GM13976 (cell line): ENCODE results near the gene KCTD20.

Source experiments
- DNase-seq: peaks from one replicate; pipeline ENCODE4 v3.0.0; 2012; ENCODE audit warnings: low spot score
- in situ Hi-C: fragments of 300-500 bp; cut with MboI; formaldehyde crosslinking; loops from one replicate; pipeline ENCODE4 v1.12.0; 2022; ENCODE audit warnings: low sequenced_read_pairs, mixed read lengths, inconsistent platforms; ENCODE audit not compliant: unreplicated experiment
- TF ChIP-seq, protein P1 (sequence below): IDR thresholded peaks from 2 replicates; pipeline ENCODE4 v1.5.1; 2012; ENCODE audit warnings: borderline replicate concordance, mild to moderate bottlenecking; ENCODE audit not compliant: insufficient read depth; ENCODE audit errors: extremely low read depth, missing control alignments, control extremely low read depth

Gene KCTD20

DNA sequence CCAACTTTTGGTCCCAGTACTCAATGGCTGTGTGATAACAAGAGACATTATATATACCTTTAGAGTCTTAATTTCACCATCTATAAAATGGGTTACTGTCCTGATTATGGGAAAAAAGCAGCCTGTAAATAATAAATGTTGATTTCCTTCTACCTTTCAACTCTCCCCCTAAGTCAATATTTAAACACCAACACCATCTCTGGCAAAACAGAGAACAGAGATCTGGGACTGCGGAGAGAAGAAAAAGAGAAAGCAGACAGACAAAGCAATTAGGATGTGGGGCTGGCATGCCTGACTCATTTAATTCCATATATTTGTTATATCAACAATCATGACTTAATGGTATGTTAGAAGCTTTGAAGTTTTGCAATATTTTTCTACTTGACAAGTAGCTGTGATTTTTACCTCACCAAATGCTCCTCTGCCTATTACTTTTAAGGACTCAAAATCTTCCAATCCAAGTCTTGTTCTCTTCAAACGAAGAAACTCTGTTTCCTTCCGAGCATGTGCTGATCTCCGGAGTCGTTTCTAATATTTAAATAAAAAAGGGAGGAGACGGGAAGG is 81.2 kb downstream of the KCTD20 start:
- in situ Hi-C loops: no loop called here
- TF ChIP-seq, protein P1, sequence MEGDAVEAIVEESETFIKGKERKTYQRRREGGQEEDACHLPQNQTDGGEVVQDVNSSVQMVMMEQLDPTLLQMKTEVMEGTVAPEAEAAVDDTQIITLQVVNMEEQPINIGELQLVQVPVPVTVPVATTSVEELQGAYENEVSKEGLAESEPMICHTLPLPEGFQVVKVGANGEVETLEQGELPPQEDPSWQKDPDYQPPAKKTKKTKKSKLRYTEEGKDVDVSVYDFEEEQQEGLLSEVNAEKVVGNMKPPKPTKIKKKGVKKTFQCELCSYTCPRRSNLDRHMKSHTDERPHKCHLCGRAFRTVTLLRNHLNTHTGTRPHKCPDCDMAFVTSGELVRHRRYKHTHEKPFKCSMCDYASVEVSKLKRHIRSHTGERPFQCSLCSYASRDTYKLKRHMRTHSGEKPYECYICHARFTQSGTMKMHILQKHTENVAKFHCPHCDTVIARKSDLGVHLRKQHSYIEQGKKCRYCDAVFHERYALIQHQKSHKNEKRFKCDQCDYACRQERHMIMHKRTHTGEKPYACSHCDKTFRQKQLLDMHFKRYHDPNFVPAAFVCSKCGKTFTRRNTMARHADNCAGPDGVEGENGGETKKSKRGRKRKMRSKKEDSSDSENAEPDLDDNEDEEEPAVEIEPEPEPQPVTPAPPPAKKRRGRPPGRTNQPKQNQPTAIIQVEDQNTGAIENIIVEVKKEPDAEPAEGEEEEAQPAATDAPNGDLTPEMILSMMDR: no peak
- DNase-seq: no peak

DNA sequence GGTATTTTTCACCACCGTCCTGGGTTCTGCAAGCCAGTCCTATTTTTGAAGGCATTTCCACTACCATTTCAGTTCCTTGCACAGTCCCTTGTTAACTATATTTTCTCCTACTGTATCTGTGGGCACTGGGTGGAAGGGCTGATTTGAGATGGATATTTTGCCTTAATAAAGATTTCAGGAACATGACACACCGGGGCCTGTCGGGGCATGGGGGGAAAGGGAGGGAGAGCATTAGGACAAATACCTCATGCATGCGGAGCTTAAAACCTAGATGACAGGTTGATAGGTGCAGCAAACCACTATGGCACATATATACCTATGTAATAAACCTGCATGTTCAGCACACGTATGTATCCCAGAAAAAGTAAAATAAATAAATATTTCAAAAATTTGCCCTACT is 82.1 kb downstream of the KCTD20 start:
- in situ Hi-C loops: no loop called here
- TF ChIP-seq, protein P1: no peak
- no peak for DNase-seq

DNA sequence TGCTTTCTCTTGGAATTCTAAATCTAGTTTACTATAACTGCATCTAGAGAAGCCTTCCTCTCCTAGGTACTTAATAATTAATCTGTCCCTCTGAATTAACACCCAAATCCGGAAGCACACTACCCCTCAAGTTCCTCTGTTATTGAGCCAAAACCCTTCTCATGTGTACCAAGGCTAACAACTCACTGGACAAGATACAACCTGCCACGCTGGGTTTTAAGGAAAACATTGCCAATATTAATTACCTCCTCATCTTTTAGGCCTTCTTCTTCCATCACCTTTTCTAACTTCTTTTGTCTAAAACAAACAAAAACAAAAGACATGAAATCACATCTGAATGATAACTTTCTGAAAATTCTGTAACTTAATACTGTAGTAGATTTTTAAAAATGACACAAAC is 82.5 kb downstream of the KCTD20 start:
- in situ Hi-C loops: no loop called here
- TF ChIP-seq, protein P1: no peak
- DNase-seq: no peak

DNA sequence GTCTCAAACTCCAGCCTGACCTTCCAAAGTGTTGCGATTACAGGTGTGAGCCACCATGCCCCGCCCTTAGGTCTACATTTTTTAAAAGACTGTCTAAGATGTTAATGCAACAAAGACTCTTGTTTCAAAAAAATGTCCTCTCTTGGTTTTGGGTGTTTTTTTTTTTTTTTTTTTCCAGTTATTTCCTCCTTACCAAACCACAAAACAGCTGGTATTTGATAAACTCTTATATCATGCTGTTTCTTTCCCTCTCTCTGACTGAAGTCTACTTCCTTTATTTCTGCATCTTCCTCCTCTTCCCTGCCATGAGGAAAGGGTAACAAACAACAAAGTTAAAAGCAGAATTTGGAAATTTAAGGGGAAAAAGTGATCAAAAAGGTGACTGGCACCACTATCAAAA is 83.3 kb downstream of the KCTD20 start:
- TF ChIP-seq, protein P1: no peak
- in situ Hi-C loops: no loop called here
- no peak for DNase-seq

DNA sequence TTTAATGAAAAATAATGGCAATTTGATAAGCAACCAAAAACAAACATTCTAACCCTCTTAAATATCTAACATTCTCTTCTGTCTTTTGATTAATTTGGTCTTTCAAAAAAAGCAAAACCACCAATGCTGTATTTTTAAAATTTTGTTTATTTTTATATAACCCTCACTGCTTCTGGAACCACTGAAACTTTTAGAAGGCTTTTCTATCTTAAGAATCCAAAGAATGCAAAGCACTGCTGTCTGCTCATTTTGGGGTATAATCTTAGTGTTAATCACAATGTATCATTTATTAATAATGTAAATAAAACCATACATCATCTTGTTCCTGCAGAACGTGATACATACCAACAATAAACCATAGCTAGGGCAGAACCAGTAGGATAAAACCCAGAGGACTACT is 90.5 kb downstream of the KCTD20 start:
- in situ Hi-C loops: no loop called here
- DNase-seq: no peak
- TF ChIP-seq, protein P1: no peak

DNA sequence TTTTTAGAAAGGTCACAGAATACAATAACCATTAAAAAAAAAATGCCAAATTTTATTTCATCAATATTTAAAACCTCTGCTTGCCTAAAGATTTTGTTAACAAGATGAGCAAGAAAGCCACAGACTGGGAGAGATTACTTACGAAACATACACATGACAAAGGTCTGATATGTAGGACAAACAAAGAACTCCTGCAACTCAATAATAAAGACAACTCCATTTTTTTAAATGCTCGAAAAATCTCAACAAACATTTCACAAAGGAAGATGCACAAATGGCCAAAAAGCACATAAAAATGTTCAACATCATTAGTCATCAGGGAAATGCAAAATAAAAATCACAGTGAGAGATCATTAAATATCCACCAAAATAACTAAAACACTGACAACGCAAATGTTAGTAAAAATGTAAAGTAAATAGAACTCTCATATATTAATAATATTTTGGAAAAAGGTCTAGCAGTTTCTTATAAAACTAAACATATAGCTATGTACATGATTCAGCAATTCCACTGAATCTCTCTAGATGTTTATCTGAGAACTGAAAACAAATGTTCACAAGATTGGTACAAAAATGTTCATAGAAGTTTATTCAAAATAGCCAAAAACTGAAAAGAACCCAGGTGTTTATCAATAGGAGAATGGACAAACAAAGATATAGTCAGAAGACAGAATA is 94.2 kb downstream of the KCTD20 start:
- no peak for DNase-seq
- TF ChIP-seq, protein P1: no peak
- in situ Hi-C loops: no loop called here
